D341Med (cell line): ENCODE data around the gene OR4A15.

ENCODE experiments used
- DNase-seq: peaks from one replicate; pipeline ENCODE4 v3.0.0; 2012; ENCODE audit warnings: low spot score

Gene OR4A15

GRCh38 chr11:55367674-55368073 is at the start of gene OR4A15:
TSS of gene OR4A15 (plus strand) at chr11:55367974. CDS start at chr11:55367974, 0 bp downstream.
- DNase-seq = no peak

- no peak for DNase-seq
These were observed 43.3 kb upstream of the OR4A15 start for GRCh38 chr11:55324500-55324899.

GRCh38 chr11:55342901-55343300 is 24.9 kb upstream of the OR4A15 start, which contains the start of gene OR4A16:
TSS of gene OR4A16 (plus strand) at chr11:55343201. CDS start at chr11:55343201, 0 bp downstream.
- no peak for DNase-seq

GRCh38 chr11:55345306-55345705 is 22.5 kb upstream of the OR4A15 start:
- no peak for DNase-seq

- no peak for DNase-seq
These were observed 18.7 kb upstream of the OR4A15 start for GRCh38 chr11:55349032-55349431.

- DNase-seq = no peak
These were observed 10.1 kb upstream of the OR4A15 start for GRCh38 chr11:55357560-55358184.

GRCh38 chr11:55401011-55401410 is 33.2 kb downstream of the OR4A15 start:
- DNase-seq = no peak
